NCI-H2029 treated with DMSO at 0.1 percent for 48 hours (cell line): ENCODE measurements around the gene MINDY3.
"Not testable (repeated sequence)": the region's sequence is repeated elsewhere in the genome, so short reads cannot be mapped to it uniquely, and the experiment has no call there.

Experiments used
- DNase-seq: peaks from one replicate; lab custom pipeline; 2025; lab: John Stamatoyannopoulos, UW

MINDY3 gene

GRCh38 chr10:15780353-15781135 is 79.8 kb downstream of the MINDY3 start:
- no peak for DNase-seq

- no peak for DNase-seq
Observed at GRCh38 chr10:15775513-15775912, 84.8 kb downstream of the MINDY3 start.

GRCh38 chr10:15774534-15774933 is 85.8 kb downstream of the MINDY3 start:
- DNase-seq = not testable (repeated sequence)

- DNase-seq = no peak
Observed at GRCh38 chr10:15764892-15765454, 95.3 kb downstream of the MINDY3 start.

- DNase-seq = no peak
Observed at GRCh38 chr10:15763006-15763405, 97.3 kb downstream of the MINDY3 start.

- DNase-seq = not testable (repeated sequence)
Observed at GRCh38 chr10:15762239-15762638, 98.1 kb downstream of the MINDY3 start.

GRCh38 chr10:15761224-15761623 is 99.1 kb downstream of the MINDY3 start:
- not testable (repeated sequence) for DNase-seq

- DNase-seq = no peak
Observed at GRCh38 chr10:15760681-15761080, 99.6 kb downstream of the MINDY3 start.

- no peak for DNase-seq
Observed at GRCh38 chr10:15759265-15759664, 101.0 kb downstream of the MINDY3 start.

GRCh38 chr10:15758618-15759017 is 101.7 kb downstream of the MINDY3 start:
- DNase-seq = no peak

- no peak for DNase-seq
Observed at GRCh38 chr10:15754937-15755336, 105.4 kb downstream of the MINDY3 start.

- no peak for DNase-seq
Observed at GRCh38 chr10:15751046-15751445, 109.3 kb downstream of the MINDY3 start.

GRCh38 chr10:15748126-15748525 is 112.2 kb downstream of the MINDY3 start:
- no peak for DNase-seq

GRCh38 chr10:15747632-15748031 is 112.7 kb downstream of the MINDY3 start:
- DNase-seq = no peak

- no peak for DNase-seq
Observed at GRCh38 chr10:15745751-15746150, 114.6 kb downstream of the MINDY3 start.

- DNase-seq = no peak
Observed at GRCh38 chr10:15744217-15744865, 116.0 kb downstream of the MINDY3 start.

- DNase-seq = no peak
Observed at GRCh38 chr10:15743443-15743842, 116.9 kb downstream of the MINDY3 start.

GRCh38 chr10:15742836-15743235 is 117.5 kb downstream of the MINDY3 start:
- DNase-seq = no peak

GRCh38 chr10:15742102-15742501 is 118.2 kb downstream of the MINDY3 start:
- DNase-seq = no peak

GRCh38 chr10:15741581-15741980 is 118.7 kb downstream of the MINDY3 start:
- no peak for DNase-seq

GRCh38 chr10:15740261-15740660 is 120.0 kb downstream of the MINDY3 start:
- no peak for DNase-seq

GRCh38 chr10:15739254-15739970 is 120.9 kb downstream of the MINDY3 start:
- DNase-seq = no peak
